DND-41 (cell line): Measurements from ENCODE around the gene TMEM191C.

Experiments used
- ATAC-seq: fragments of 200-7000 bp; cut with Tn5 transposase; 3 replicates; pipeline ENCODE4 v1.9.1; 2021; ENCODE audit warnings: low read depth; ENCODE audit not compliant: insufficient read depth
- DNase-seq: peaks from one replicate; pipeline ENCODE4 v3.0.0-alpha.2; 2020
- H2AFZ ChIP-seq: 2 replicates; pipeline ENCODE4 v1.6.0; 2012; ENCODE audit warnings: low read depth, low read length
- H3K27ac ChIP-seq: 2 replicates; pipeline ENCODE4 v1.5.1; 2012; ENCODE audit warnings: low read length, inconsistent platforms
- H3K27me3 ChIP-seq: fragments of 200-600 bp; sonication (generic); 2 replicates; pipeline ENCODE4 v1.6.0; 2012; ENCODE audit warnings: low read length, mild to moderate bottlenecking, inconsistent platforms; ENCODE audit not compliant: insufficient read depth, poor library complexity
- H3K36me3 ChIP-seq: 2 replicates; pipeline ENCODE4 v1.5.1; 2012; ENCODE audit warnings: low read length, inconsistent platforms; ENCODE audit not compliant: insufficient read depth
- H3K4me1 ChIP-seq: 2 replicates; pipeline ENCODE4 v1.5.1; 2012; ENCODE audit warnings: mild to moderate bottlenecking, low read length; ENCODE audit not compliant: insufficient read depth
- H3K4me2 ChIP-seq: 2 replicates; pipeline ENCODE4 v1.6.0; 2012; ENCODE audit warnings: mild to moderate bottlenecking, moderate library complexity, low read length, inconsistent platforms; ENCODE audit not compliant: insufficient read depth
- H3K4me3 ChIP-seq, 2 experiments: fragments of 200-600 bp in 1 of 2; shearing (Covaris generic) in 1 of 2; 2 replicates each; pipeline ENCODE4 v1.5.1; 2012 to 2016; ENCODE audit warnings: inconsistent platforms in 2 of 2, low read length in 2 of 2, mild to moderate bottlenecking in 2 of 2, low read depth in 1 of 2, moderate library complexity in 1 of 2
- H3K79me2 ChIP-seq: 2 replicates; pipeline ENCODE4 v1.6.0; 2012; ENCODE audit warnings: low read length, inconsistent platforms; ENCODE audit not compliant: insufficient read depth
- H3K9ac ChIP-seq: 2 replicates; pipeline ENCODE4 v1.6.0; 2012; ENCODE audit warnings: low read depth, mild to moderate bottlenecking, inconsistent platforms, low read length, moderate library complexity
- H3K9me3 ChIP-seq: 2 replicates; pipeline ENCODE4 v1.5.1; 2012; ENCODE audit warnings: low read length, moderate library complexity, mild to moderate bottlenecking, inconsistent platforms; ENCODE audit not compliant: insufficient read depth, severe bottlenecking
- H4K20me1 ChIP-seq: 2 replicates; pipeline ENCODE4 v1.6.0; 2012; ENCODE audit warnings: low read length; ENCODE audit not compliant: insufficient read depth
- EZH2 ChIP-seq: IDR thresholded peaks from 3 replicates; pipeline ENCODE4 v1.6.1; 2012; ENCODE audit warnings: borderline replicate concordance, low read depth, mild to moderate bottlenecking, moderate library complexity, low read length, inconsistent platforms; ENCODE audit not compliant: severe bottlenecking
- TF ChIP-seq, protein P1 (sequence below): IDR thresholded peaks from 2 replicates; pipeline ENCODE4 v1.5.1; 2012; ENCODE audit warnings: borderline replicate concordance, low read length, moderate library complexity, mild to moderate bottlenecking; ENCODE audit not compliant: poor library complexity, severe bottlenecking; ENCODE audit errors: extremely low read depth

TMEM191C gene

GRCh38 chr22:21445437-21446127 lies 21.6 kb upstream of the TMEM191C start:
- H2AFZ ChIP-seq, result no peak overlapping the region
- peaks cover 12% of the 10 kb centered on the region; the same call in 1 of the 2 replicates for H3K79me2 ChIP-seq
- H3K9me3 ChIP-seq, result no peaks in the 10 kb centered on the region
- no peak overlapping the region for H3K9ac ChIP-seq
- no peak overlapping the region for H3K4me2 ChIP-seq
- no peak overlapping the region for H3K27ac ChIP-seq
- H3K36me3 ChIP-seq, result peaks cover 51% of the 10 kb centered on the region
- ATAC-seq (no peak), DNase-seq (no peak)
- TF ChIP-seq EZH2, result no peak
- TF ChIP-seq, protein P1, sequence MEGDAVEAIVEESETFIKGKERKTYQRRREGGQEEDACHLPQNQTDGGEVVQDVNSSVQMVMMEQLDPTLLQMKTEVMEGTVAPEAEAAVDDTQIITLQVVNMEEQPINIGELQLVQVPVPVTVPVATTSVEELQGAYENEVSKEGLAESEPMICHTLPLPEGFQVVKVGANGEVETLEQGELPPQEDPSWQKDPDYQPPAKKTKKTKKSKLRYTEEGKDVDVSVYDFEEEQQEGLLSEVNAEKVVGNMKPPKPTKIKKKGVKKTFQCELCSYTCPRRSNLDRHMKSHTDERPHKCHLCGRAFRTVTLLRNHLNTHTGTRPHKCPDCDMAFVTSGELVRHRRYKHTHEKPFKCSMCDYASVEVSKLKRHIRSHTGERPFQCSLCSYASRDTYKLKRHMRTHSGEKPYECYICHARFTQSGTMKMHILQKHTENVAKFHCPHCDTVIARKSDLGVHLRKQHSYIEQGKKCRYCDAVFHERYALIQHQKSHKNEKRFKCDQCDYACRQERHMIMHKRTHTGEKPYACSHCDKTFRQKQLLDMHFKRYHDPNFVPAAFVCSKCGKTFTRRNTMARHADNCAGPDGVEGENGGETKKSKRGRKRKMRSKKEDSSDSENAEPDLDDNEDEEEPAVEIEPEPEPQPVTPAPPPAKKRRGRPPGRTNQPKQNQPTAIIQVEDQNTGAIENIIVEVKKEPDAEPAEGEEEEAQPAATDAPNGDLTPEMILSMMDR, result no peak
- peaks cover 54% of the 10 kb centered on the region for H4K20me1 ChIP-seq
- H3K4me1 ChIP-seq, result no peaks in the 10 kb centered on the region
- H3K4me3 ChIP-seq, result no peak overlapping the region
- H3K27me3 ChIP-seq, result no peaks in the 10 kb centered on the region

GRCh38 chr22:21446128-21446826 lies 20.9 kb upstream of the TMEM191C start:
- Histone ChIP-seq H3K4me2 (no peak overlapping the region), H4K20me1 (peaks cover 54% of the 10 kb centered on the region), H3K36me3 (peaks cover 51% of the 10 kb centered on the region), H3K9ac (no peak overlapping the region), H3K79me2 (peaks cover 12% of the 10 kb centered on the region; the same call in 1 of the 2 replicates), H3K27ac (no peak overlapping the region), H3K4me1 (no peaks in the 10 kb centered on the region), H3K9me3 (no peaks in the 10 kb centered on the region), H3K27me3 (no peaks in the 10 kb centered on the region), H3K4me3 (no peak overlapping the region), H2AFZ (no peak overlapping the region)
- DNase-seq, result no peak
- no peak for TF ChIP-seq EZH2
- TF ChIP-seq, protein P1, result no peak
- no peak for ATAC-seq

DNA sequence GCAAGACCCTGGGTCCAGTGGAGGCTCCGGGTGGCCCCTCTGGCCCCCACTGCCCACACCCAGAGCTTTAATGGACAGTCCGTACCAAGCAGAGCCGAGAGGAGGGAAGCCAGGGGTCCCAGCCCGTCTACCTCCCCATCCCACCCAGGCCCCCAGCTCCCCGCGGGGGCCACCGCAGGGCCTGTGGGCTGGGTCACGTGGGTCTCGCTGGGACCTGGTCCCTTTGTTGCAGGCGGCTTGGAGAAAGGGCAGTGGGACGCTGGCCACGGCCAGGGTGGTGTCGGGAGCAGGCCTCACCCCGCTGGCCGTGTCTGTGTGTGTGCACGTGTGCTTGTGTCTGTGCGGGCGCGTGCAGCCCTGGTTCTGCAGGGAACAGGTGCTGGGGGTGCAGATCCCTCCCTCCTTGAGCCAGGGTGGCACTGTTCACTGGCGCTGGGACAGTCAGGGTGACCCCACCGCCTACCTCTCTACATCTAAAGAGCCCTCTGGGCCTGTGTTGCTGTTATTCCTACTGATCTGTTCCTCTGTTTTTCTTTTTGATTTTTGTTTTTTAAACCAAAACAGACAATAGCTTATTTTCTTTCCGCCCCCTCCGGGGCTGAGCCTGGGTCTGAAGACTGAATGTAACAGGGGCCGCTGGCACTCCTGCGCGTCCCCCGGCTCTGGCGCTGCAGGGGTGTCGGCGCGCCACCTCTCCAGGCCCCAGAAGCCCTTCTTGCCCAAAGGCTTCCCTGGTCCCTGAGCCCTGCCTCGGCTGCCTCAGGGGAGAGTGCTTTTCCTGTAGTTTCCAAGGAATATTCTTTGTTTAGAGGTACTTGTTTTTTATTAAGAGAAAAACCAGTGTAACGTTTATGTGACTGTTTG lies 20.1 kb upstream of the TMEM191C start:
- H3K4me1 ChIP-seq, result no peaks in the 10 kb centered on the region
- H3K9me3 ChIP-seq, result no peaks in the 10 kb centered on the region
- peaks cover 51% of the 10 kb centered on the region for H3K36me3 ChIP-seq
- H3K79me2 ChIP-seq, result peaks cover 12% of the 10 kb centered on the region; the same call in 1 of the 2 replicates
- H2AFZ ChIP-seq, result no peak overlapping the region
- TF ChIP-seq EZH2, result no peak
- TF ChIP-seq, protein P1, result no peak
- H3K27ac ChIP-seq, result no peak overlapping the region
- H3K4me3 ChIP-seq, result no peak overlapping the region
- H3K9ac ChIP-seq, result no peak overlapping the region
- ATAC-seq (no peak), DNase-seq (no peak)
- no peaks in the 10 kb centered on the region for H3K27me3 ChIP-seq
- peaks cover 54% of the 10 kb centered on the region for H4K20me1 ChIP-seq
- no peak overlapping the region for H3K4me2 ChIP-seq
